Endothelial cell of umbilical vein (primary cell): ENCODE measurements around the gene COL7A1. TPM values are rescaled to one million over a fixed set of nuclear protein-coding genes. Genes with fewer than 3 reads are reported as not detected.

ENCODE experiments used
- BruUV-seq: library from RNA; stranded (reverse); fragments of 400-500 nt; replicated peaks from 2 replicates; lab custom pipeline; 2021; lab: Mats Ljungman, UMichigan
- CTCF ChIA-PET: fragments of 300-600, 350-600 bp; sonication (Branson Sonifier 250); formaldehyde crosslinking; loops from one replicate; lab custom pipeline; 2021; ENCODE audit warnings: antibody characterized with exemption, inconsistent platforms; lab: Charles Lee
- POLR2A ChIA-PET: fragments of 300-600, 350-600 bp; sonication (Branson Sonifier 250); formaldehyde crosslinking; loops from one replicate; lab custom pipeline; 2021; ENCODE audit warnings: antibody characterized with exemption, inconsistent platforms; lab: Charles Lee
- DNase-seq: peaks from one replicate; pipeline ENCODE4 v3.0.0-alpha.2; 2011; ENCODE audit warnings: low read depth, low spot score
- FAIRE-seq: peaks from 2 replicates; lab custom pipeline; 2011; peaks lifted over from hg19 to GRCh38; lab: Jason Lieb, UNC
- H2AFZ ChIP-seq: 2 replicates; pipeline ENCODE4 v1.6.0; 2012; ENCODE audit warnings: low read depth, low read length, control low read depth, inconsistent platforms
- H3K27ac ChIP-seq: 2 replicates; pipeline ENCODE4 v1.5.1; 2011; ENCODE audit warnings: low read depth, mild to moderate bottlenecking, control low read depth, low read length, moderate library complexity; ENCODE audit not compliant: insufficient read depth
- H3K27me3 ChIP-seq, 2 experiments: 2 replicates each; pipeline versions ENCODE4 v1.6.0 to v1.6.1; 2011; ENCODE audit warnings: low read length in 2 of 2, mixed read lengths in 1 of 2; ENCODE audit not compliant: control insufficient read depth in 2 of 2, insufficient read depth in 2 of 2
- H3K36me3 ChIP-seq, 2 experiments: 2 replicates in 1 of 2; 3 replicates in 1 of 2; pipeline ENCODE4 v1.5.1; 2011; ENCODE audit warnings: low read length in 2 of 2, mild to moderate bottlenecking in 1 of 2, moderate library complexity in 1 of 2; ENCODE audit not compliant: control insufficient read depth in 2 of 2, insufficient read depth in 2 of 2; ENCODE audit errors: extremely low read depth in 1 of 2
- H3K4me1 ChIP-seq: 3 replicates; pipeline ENCODE4 v1.5.1; 2011; ENCODE audit warnings: mild to moderate bottlenecking, low read length; ENCODE audit not compliant: control insufficient read depth, insufficient read depth; ENCODE audit errors: extremely low read depth
- H3K4me2 ChIP-seq: 2 replicates; pipeline ENCODE4 v1.6.1; 2011; ENCODE audit warnings: low read length, control low read depth, mixed read lengths; ENCODE audit not compliant: insufficient read depth
- H3K4me3 ChIP-seq, 3 experiments: fragments of 200-600 bp in 1 of 3; sonication (generic), shearing (Covaris generic) in 1 of 3; replicated peaks in 1 of 3; 2 replicates each; pipeline ENCODE4 v1.5.1; 2011 to 2016; ENCODE audit warnings: control low read depth in 3 of 3, low read length in 3 of 3, mild to moderate bottlenecking in 2 of 3, inconsistent platforms in 1 of 3, low read depth in 1 of 3, moderate library complexity in 1 of 3; ENCODE audit not compliant: insufficient read depth in 1 of 3
- H3K79me2 ChIP-seq: 2 replicates; pipeline ENCODE4 v1.6.0; 2012; ENCODE audit warnings: low read length, inconsistent platforms; ENCODE audit not compliant: control insufficient read depth, insufficient read depth
- H3K9ac ChIP-seq: replicated peaks from 2 replicates; pipeline ENCODE3; 2011; ENCODE audit warnings: low read length, control low read depth; ENCODE audit not compliant: insufficient read depth; ENCODE audit errors: extremely low read depth
- H3K9me1 ChIP-seq: replicated peaks from 3 replicates; pipeline ENCODE4 v1.6.0; 2011; ENCODE audit warnings: mild to moderate bottlenecking, low read length; ENCODE audit not compliant: control insufficient read depth, insufficient read depth; ENCODE audit errors: extremely low read depth
- H3K9me3 ChIP-seq: replicated peaks from 2 replicates; pipeline ENCODE4 v1.5.1; 2012; ENCODE audit warnings: low read length, inconsistent platforms; ENCODE audit not compliant: control insufficient read depth, insufficient read depth
- H4K20me1 ChIP-seq: replicated peaks from 2 replicates; pipeline ENCODE3; 2011; ENCODE audit warnings: mild to moderate bottlenecking, low read length; ENCODE audit not compliant: control insufficient read depth, insufficient read depth; ENCODE audit errors: extremely low read depth
- CTCF ChIP-seq, 2 donors: IDR thresholded peaks; 1 replicate in 1 of 2; 2 replicates in 1 of 2; pipeline ENCODE4 v1.5.1; 2011; ENCODE audit warnings: low read length in 2 of 2, mild to moderate bottlenecking in 2 of 2, moderate library complexity in 2 of 2, control low read depth in 1 of 2, inconsistent platforms in 1 of 2, low read depth in 1 of 2; ENCODE audit not compliant: insufficient read depth in 1 of 2; ENCODE audit errors: extremely low read depth in 1 of 2
- EZH2 ChIP-seq: IDR thresholded peaks from 2 replicates; pipeline ENCODE4 v1.6.1; 2012; ENCODE audit warnings: borderline replicate concordance, low read depth, mild to moderate bottlenecking, moderate library complexity, low read length, inconsistent platforms; ENCODE audit not compliant: severe bottlenecking
- FOS ChIP-seq: IDR thresholded peaks from 2 replicates; pipeline ENCODE4 v1.6.1; 2011; ENCODE audit warnings: mild to moderate bottlenecking, low read length, moderate library complexity, borderline replicate concordance; ENCODE audit not compliant: insufficient read depth
- GATA2 ChIP-seq: IDR thresholded peaks from 2 replicates; pipeline ENCODE4 v1.7.0; 2011; ENCODE audit warnings: low read depth, mild to moderate bottlenecking, moderate library complexity, mixed read lengths, low read length; ENCODE audit not compliant: insufficient read length, insufficient read depth
- MYC ChIP-seq: IDR thresholded peaks from one replicate; pipeline ENCODE4 v1.6.1; 2011; ENCODE audit warnings: mild to moderate bottlenecking, low read depth, low read length
- dilution Hi-C: fragments of 300-500 bp; cut with MboI; formaldehyde crosslinking; loops from one replicate; pipeline ENCODE4 v1.15.0; 2019; ENCODE audit warnings: low sequenced_read_pairs; ENCODE audit not compliant: extremely low pct_ligation_motif_present
- intact Hi-C: fragments of 100-400 bp; cut with micrococcal nuclease; formaldehyde crosslinking; loops from one replicate; pipeline ENCODE4 v1.10.0; 2022
- polyA plus RNA-seq, 4 experiments: library from polyadenylated mRNA; depleted of rRNA in 3 of 4; stranded (reverse) in 3 of 4; unstranded in 1 of 4; fragments of >200 nt; gene quantifications; 2 replicates each; pipeline versions ENCODE4 v1.2.1 to v1.2.3, GENCODE V29; 2011 to 2012; ENCODE audit warnings: missing spikeins in 1 of 4
- total RNA-seq: library from RNA; stranded (reverse); gene quantifications from 2 replicates; pipeline ENCODE4 v1.2.3, GENCODE V29; 2021

COL7A1 gene
- total and polyA plus RNA-seq, 2 donors (not counting 3 experiments of a cell fraction or from before 2014, with no cell fraction given), result 0.55 to 1.9 TPM

- H2AFZ ChIP-seq, result no peak overlapping the region
- no peak overlapping the region for H3K4me3 ChIP-seq
- no peaks in the 10 kb centered on the region for H3K9me1 ChIP-seq
- TF ChIP-seq MYC, result no peak
- no peak for TF ChIP-seq CTCF (IDR thresholded peaks at IDR 0.05; ENCODE audit: extremely low read depth in 1 of 2, insufficient read depth in 1 of 2, low read depth in 1 of 2, low read length in 2 of 2)
- TF ChIP-seq EZH2, result no peak
- no peak for TF ChIP-seq GATA2
- no peak for TF ChIP-seq FOS
- H3K9me3 ChIP-seq, result no peaks in the 10 kb centered on the region
- no peaks in the 10 kb centered on the region for H3K36me3 ChIP-seq
- H3K9ac ChIP-seq, result no peak overlapping the region
- FAIRE-seq (no peak), DNase-seq (no peak)
- H3K27ac ChIP-seq, result no peak overlapping the region
- BruUV-seq, result no TSS peak
- intact Hi-C loops (no loop called here), dilution Hi-C loops (no loop called here)
- ChIA-PET CTCF (interaction anchor here (1.3 to 6.0 kb wide), 4 partner anchors 11 to 153 kb away, joined by 5 to 63 read pairs (median 7); no protein-coding TSS in a partner anchor), POLR2A (interaction anchor here (0.6 kb wide), 1 partner anchor 97 kb away, joined by 3 read pairs; no protein-coding TSS in a partner anchor)
- H4K20me1 ChIP-seq, result no peaks in the 10 kb centered on the region
- H3K79me2 ChIP-seq, result no peaks in the 10 kb centered on the region
- peaks cover 4% of the 10 kb centered on the region for H3K4me1 ChIP-seq
- H3K27me3 ChIP-seq, result no peaks in the 10 kb centered on the region
- no peak overlapping the region for H3K4me2 ChIP-seq
Measured at GRCh38 chr3:48553361-48553760, 41.8 kb downstream of the COL7A1 start.
